WTC11 (cell line): ENCODE results near the gene DDB1. TPM values are rescaled to one million over a fixed set of nuclear protein-coding genes. Genes with fewer than 3 reads are reported as not detected.
A peak's percentile ranks its signal among the peaks of the same experiment; 100 is the strongest.

Source experiments
- ATAC-seq: fragments of 200-7000 bp; cut with Tn5 transposase; 2 replicates; pipeline ENCODE4 v1.10.0; 2021; ENCODE audit warnings: mild to moderate bottlenecking, moderate library complexity
- CTCF ChIA-PET: fragments of 300-600 bp; sonication (Branson Sonifier 250); formaldehyde crosslinking; loops from one replicate; lab custom pipeline; 2021; ENCODE audit warnings: antibody characterized with exemption; lab: Charles Lee
- POLR2A ChIA-PET: fragments of 350-600 bp; sonication (Branson Sonifier 250); formaldehyde crosslinking; loops from one replicate; lab custom pipeline; 2021; ENCODE audit warnings: antibody characterized with exemption; lab: Charles Lee
- DNase-seq: peaks from one replicate; pipeline ENCODE4 v3.0.0; 2021; ENCODE audit warnings: low spot score
- H3K27ac Mint-ChIP-seq: 2 replicates; pipeline ENCODE4 v1.8.0; 2021; ENCODE audit warnings: mixed read lengths
- H3K27me3 Mint-ChIP-seq: 2 replicates; pipeline ENCODE4 v1.8.0; 2021; ENCODE audit warnings: low read depth, mild to moderate bottlenecking, moderate library complexity, mixed read lengths
- H3K36me3 Mint-ChIP-seq: 2 replicates; pipeline ENCODE4 v1.8.0; 2021; ENCODE audit warnings: mixed read lengths
- H3K4me1 Mint-ChIP-seq: 2 replicates; pipeline ENCODE4 v1.8.0; 2022; ENCODE audit warnings: mixed read lengths
- H3K4me3 Mint-ChIP-seq: 2 replicates; pipeline ENCODE4 v1.8.0; 2021; ENCODE audit warnings: mild to moderate bottlenecking, moderate library complexity, mixed read lengths
- H3K9me3 Mint-ChIP-seq: 2 replicates; pipeline ENCODE4 v1.8.0; 2021; ENCODE audit warnings: mixed read lengths
- EMX1 ChIP-seq: fragments of 250-450 bp; sonication (Bioruptor Pico); IDR thresholded peaks from 2 replicates; pipeline ENCODE4 v1.8.0; 2021; ENCODE audit warnings: mild to moderate bottlenecking
- FOXK1 ChIP-seq: sonication (generic); formaldehyde crosslinking; IDR thresholded peaks from 2 replicates; pipeline ENCODE4 v1.8.0; 2022; ENCODE audit warnings: mild to moderate bottlenecking, moderate library complexity, missing genetic modification reagents
- GABPB1 ChIP-seq: sonication (generic); formaldehyde crosslinking; IDR thresholded peaks from 2 replicates; pipeline ENCODE4 v1.8.1; 2023; ENCODE audit warnings: mild to moderate bottlenecking, missing genetic modification reagents
- GRHL2 ChIP-seq: fragments of 250-450 bp; sonication (Bioruptor Pico); IDR thresholded peaks from 2 replicates; pipeline ENCODE4 v1.8.0; 2022; ENCODE audit warnings: mild to moderate bottlenecking, moderate library complexity; ENCODE audit not compliant: insufficient replicate concordance, severe bottlenecking
- JUN ChIP-seq: sonication (generic); formaldehyde crosslinking; IDR thresholded peaks from 2 replicates; pipeline ENCODE4 v1.8.0; 2023; ENCODE audit warnings: mild to moderate bottlenecking, missing genetic modification reagents
- KAT7 ChIP-seq: sonication (generic); formaldehyde crosslinking; IDR thresholded peaks from 2 replicates; pipeline ENCODE4 v1.8.1; 2023; ENCODE audit warnings: missing genetic modification reagents, mild to moderate bottlenecking, borderline replicate concordance
- NFATC4 ChIP-seq: fragments of 250-450 bp; sonication (Bioruptor Pico); IDR thresholded peaks from 2 replicates; pipeline ENCODE4 v1.9.0; 2021; ENCODE audit warnings: mild to moderate bottlenecking
- NR2C2 ChIP-seq: sonication (generic); formaldehyde crosslinking; IDR thresholded peaks from 2 replicates; pipeline ENCODE4 v1.8.0; 2022; ENCODE audit warnings: mild to moderate bottlenecking, missing genetic modification reagents
- SOX15 ChIP-seq: fragments of 250-450 bp; sonication (Bioruptor Pico); IDR thresholded peaks from 2 replicates; pipeline ENCODE4 v1.9.0; 2021; ENCODE audit warnings: mild to moderate bottlenecking
- TEAD1 ChIP-seq: sonication (generic); formaldehyde crosslinking; IDR thresholded peaks from 2 replicates; pipeline ENCODE4 v1.8.0; 2022; ENCODE audit warnings: mild to moderate bottlenecking, missing genetic modification reagents
- ZNF121 ChIP-seq: sonication (generic); formaldehyde crosslinking; IDR thresholded peaks from 2 replicates; pipeline ENCODE4 v1.8.0; 2023; ENCODE audit warnings: missing genetic modification reagents
- ZNF263 ChIP-seq: sonication (generic); formaldehyde crosslinking; IDR thresholded peaks from 2 replicates; pipeline ENCODE4 v1.8.1; 2022; ENCODE audit warnings: low read depth, mild to moderate bottlenecking, moderate library complexity, missing genetic modification reagents
- ZNF671 ChIP-seq: fragments of 250-450 bp; sonication (Bioruptor Pico); IDR thresholded peaks from 2 replicates; pipeline ENCODE4 v1.8.0; 2021; ENCODE audit warnings: mild to moderate bottlenecking
- total RNA-seq: library from RNA; stranded (reverse); gene quantifications from 3 replicates; pipeline ENCODE4 v1.2.3, GENCODE V29; 2021
- TF ChIP-seq, protein P1 (sequence below): fragments of 250-450 bp; sonication (Bioruptor Pico); IDR thresholded peaks from 2 replicates; pipeline ENCODE4 v1.9.0; 2021; ENCODE audit warnings: moderate library complexity, mild to moderate bottlenecking, inconsistent platforms, borderline replicate concordance
- TF ChIP-seq, protein P2 (sequence below): sonication (generic); formaldehyde crosslinking; IDR thresholded peaks from 2 replicates; pipeline ENCODE4 v1.8.1; 2023; ENCODE audit warnings: mild to moderate bottlenecking, moderate library complexity, missing genetic modification reagents
- TF ChIP-seq, protein P3 (sequence below): sonication (generic); formaldehyde crosslinking; IDR thresholded peaks from 2 replicates; pipeline ENCODE4 v1.8.0; 2022; ENCODE audit warnings: mild to moderate bottlenecking, missing genetic modification reagents
- TF ChIP-seq, protein P4 (sequence below): sonication (generic); formaldehyde crosslinking; IDR thresholded peaks from 2 replicates; pipeline ENCODE4 v1.8.1; 2022; ENCODE audit warnings: mild to moderate bottlenecking, moderate library complexity, missing genetic modification reagents
- TF ChIP-seq, protein P5 (sequence below): sonication (generic); formaldehyde crosslinking; conservative IDR thresholded peaks from 2 replicates; pipeline ENCODE4 v1.8.1; 2023; ENCODE audit warnings: mild to moderate bottlenecking, low read depth, missing genetic modification reagents, moderate library complexity
- TF ChIP-seq, protein P6 (sequence below): sonication (generic); formaldehyde crosslinking; IDR thresholded peaks from 2 replicates; pipeline ENCODE4 v1.8.1; 2023; ENCODE audit warnings: mild to moderate bottlenecking, missing genetic modification reagents
- TF ChIP-seq, protein P7 (sequence below): sonication (generic); formaldehyde crosslinking; IDR thresholded peaks from 2 replicates; pipeline ENCODE4 v1.8.1; 2022; ENCODE audit warnings: low read depth, missing genetic modification reagents, borderline replicate concordance
- TF ChIP-seq, protein P8 (sequence below): sonication (generic); formaldehyde crosslinking; IDR thresholded peaks from 2 replicates; pipeline ENCODE4 v1.8.0; 2022; ENCODE audit warnings: mild to moderate bottlenecking, missing genetic modification reagents

Gene DDB1
- total RNA-seq, 1 experiment from 2014 or later = 316 TPM

DNA sequence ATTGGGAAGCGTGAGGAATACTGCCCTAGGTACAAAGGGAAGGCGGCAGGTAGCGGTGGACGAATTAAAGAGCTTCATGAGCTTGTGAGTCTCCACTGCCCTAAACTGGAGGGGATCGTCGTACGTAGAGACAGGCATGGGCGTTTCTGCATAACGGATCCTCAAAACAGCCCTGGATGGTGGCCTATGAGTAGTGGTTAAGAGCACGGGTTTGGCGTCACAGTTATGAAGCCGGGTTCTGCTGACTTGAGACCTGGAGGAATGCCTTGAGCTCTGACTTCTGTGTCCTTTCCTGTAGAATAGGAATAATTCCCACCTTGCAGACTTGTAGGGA, 29.6 kb upstream of the DDB1 start:
- DNase-seq (no peak), ATAC-seq (peak; percentile 4)
- ChIA-PET CTCF (interaction anchor here (0.8 to 5.4 kb wide), 11 partner anchors 14 to 219 kb away, joined by 3 to 93 read pairs (median 4); partner anchors contain the start of genes DDB1, TKFC and TMEM216), POLR2A (interaction anchor here (0.6 to 2.7 kb wide), 11 partner anchors 11 to 265 kb away, joined by 3 to 29 read pairs (median 7); partner anchors contain the start of genes CPSF7, DDB1, SDHAF2 and TKFC)
- Mint-ChIP-seq H3K36me3 (peaks cover 35% of the 10 kb centered on the region), H3K27ac (peak overlapping the region; percentile 98), H3K27me3 (no peaks in the 10 kb centered on the region), H3K4me3 (peak overlapping the region; percentile 96), H3K9me3 (no peaks in the 10 kb centered on the region), H3K4me1 (peaks cover 22% of the 10 kb centered on the region)
- TF ChIP-seq SOX15 (CRISPR knock-in tag) (no peak), KAT7 (CRISPR knock-in tag) (no peak), NR2C2 (CRISPR knock-in tag) (no peak)
- TF ChIP-seq, protein P1, sequence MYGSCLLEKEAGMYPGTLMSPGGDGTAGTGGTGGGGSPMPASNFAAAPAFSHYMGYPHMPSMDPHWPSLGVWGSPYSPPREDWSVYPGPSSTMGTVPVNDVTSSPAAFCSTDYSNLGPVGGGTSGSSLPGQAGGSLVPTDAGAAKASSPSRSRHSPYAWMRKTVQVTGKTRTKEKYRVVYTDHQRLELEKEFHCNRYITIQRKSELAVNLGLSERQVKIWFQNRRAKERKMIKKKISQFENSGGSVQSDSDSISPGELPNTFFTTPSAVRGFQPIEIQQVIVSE = no peak
- TF ChIP-seq, protein P2, sequence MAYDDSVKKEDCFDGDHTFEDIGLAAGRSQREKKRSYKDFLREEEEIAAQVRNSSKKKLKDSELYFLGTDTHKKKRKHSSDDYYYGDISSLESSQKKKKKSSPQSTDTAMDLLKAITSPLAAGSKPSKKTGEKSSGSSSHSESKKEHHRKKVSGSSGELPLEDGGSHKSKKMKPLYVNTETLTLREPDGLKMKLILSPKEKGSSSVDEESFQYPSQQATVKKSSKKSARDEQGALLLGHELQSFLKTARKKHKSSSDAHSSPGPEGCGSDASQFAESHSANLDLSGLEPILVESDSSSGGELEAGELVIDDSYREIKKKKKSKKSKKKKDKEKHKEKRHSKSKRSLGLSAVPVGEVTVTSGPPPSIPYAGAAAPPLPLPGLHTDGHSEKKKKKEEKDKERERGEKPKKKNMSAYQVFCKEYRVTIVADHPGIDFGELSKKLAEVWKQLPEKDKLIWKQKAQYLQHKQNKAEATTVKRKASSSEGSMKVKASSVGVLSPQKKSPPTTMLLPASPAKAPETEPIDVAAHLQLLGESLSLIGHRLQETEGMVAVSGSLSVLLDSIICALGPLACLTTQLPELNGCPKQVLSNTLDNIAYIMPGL (CRISPR knock-in tag) = no peak

DNA sequence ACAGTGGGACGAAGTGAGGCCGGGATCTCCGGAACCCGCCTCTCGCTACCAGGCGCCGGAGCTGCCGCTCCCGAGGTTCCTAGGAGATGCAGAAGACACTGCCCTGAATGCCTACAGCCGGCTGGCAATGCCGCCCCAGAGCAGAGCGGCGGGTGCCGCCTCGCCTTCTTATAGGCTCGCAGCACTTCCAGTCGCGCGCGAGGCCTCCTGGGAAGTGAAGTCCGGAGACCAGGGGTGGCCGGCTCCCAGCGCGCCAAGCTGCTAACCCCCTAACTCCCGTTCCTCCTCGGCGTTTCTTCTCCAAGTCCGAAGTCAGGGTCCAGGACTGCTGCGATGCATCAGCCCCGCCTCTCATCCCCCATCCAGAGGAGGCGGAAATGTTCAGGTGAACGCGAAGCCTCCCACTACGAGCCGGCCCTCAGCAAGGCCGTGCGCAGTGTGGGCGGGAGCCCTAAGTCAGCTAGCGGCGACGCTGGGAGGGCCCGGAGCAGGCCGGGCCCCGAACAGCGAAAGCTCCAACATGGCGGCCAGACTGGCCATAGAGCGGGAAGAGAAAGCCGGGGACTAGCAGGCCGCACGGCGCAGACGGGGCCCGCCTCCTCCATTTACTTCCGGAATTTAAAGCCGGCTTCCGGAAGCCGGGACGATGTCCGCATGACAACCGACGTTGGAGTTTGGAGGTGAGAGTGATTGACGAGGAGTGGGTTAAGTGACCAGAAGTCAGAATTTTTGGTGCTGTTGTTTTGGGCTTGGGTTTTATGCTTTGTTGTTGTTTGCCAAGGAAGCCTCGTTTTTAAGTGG, 29.0 kb upstream of the DDB1 start, which contains the start of the genes CYB561A3 and TMEM138:
TSS of gene CYB561A3 (minus strand) at position 142 of the 801 bp plus-strand sequence. CDS start 5,169 bp downstream, outside the sequence.
TSS of gene TMEM138 (plus strand) at position 634 of the 801 bp plus-strand sequence. CDS start 2,017 bp downstream, outside the sequence.
- Mint-ChIP-seq H3K4me1 (peaks cover 22% of the 10 kb centered on the region), H3K36me3 (peaks cover 29% of the 10 kb centered on the region), H3K4me3 (peak within 1 kb of the TSS; percentile 96), H3K9me3 (no peaks in the 10 kb centered on the region), H3K27ac (peak within 1 kb of the TSS; percentile 98), H3K27me3 (no peaks in the 10 kb centered on the region)
- DNase-seq = peak; percentile 92
- CTCF ChIA-PET = interaction anchor here (0.8 to 5.4 kb wide), 12 partner anchors 14 to 219 kb away, joined by 3 to 93 read pairs (median 4); partner anchors contain the start of genes CPSF7, DDB1, SDHAF2 and TKFC
- peak; percentile 93 for ATAC-seq
- POLR2A ChIA-PET = interaction anchor here (0.7 to 2.7 kb wide), 13 partner anchors 9 to 266 kb away, joined by 3 to 29 read pairs (median 6); partner anchors contain the start of genes CPSF7, DDB1, SDHAF2 and TKFC
- TF ChIP-seq, protein P3, sequence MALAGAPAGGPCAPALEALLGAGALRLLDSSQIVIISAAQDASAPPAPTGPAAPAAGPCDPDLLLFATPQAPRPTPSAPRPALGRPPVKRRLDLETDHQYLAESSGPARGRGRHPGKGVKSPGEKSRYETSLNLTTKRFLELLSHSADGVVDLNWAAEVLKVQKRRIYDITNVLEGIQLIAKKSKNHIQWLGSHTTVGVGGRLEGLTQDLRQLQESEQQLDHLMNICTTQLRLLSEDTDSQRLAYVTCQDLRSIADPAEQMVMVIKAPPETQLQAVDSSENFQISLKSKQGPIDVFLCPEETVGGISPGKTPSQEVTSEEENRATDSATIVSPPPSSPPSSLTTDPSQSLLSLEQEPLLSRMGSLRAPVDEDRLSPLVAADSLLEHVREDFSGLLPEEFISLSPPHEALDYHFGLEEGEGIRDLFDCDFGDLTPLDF = 0 out of 2 replicates have a peak, but pooled peaks have one; percentile 48
- TF ChIP-seq FOXK1 (CRISPR knock-in tag) (peak; percentile 47), GRHL2 (no peak), EMX1 (CRISPR knock-in tag) (no peak), ZNF263 (CRISPR knock-in tag) (no peak), JUN (no peak), ZNF671 (CRISPR knock-in tag) (no peak), ZNF121 (CRISPR knock-in tag) (no peak), NFATC4 (no peak), TEAD1 (CRISPR knock-in tag) (peak; percentile 69), GABPB1 (CRISPR knock-in tag) (peak; percentile 11; the same call in 1 of the 2 replicates)
- TF ChIP-seq, protein P4, sequence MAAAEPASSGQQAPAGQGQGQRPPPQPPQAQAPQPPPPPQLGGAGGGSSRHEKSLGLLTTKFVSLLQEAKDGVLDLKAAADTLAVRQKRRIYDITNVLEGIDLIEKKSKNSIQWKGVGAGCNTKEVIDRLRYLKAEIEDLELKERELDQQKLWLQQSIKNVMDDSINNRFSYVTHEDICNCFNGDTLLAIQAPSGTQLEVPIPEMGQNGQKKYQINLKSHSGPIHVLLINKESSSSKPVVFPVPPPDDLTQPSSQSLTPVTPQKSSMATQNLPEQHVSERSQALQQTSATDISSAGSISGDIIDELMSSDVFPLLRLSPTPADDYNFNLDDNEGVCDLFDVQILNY (CRISPR knock-in tag) = peak; percentile 95
- TF ChIP-seq, protein P5, sequence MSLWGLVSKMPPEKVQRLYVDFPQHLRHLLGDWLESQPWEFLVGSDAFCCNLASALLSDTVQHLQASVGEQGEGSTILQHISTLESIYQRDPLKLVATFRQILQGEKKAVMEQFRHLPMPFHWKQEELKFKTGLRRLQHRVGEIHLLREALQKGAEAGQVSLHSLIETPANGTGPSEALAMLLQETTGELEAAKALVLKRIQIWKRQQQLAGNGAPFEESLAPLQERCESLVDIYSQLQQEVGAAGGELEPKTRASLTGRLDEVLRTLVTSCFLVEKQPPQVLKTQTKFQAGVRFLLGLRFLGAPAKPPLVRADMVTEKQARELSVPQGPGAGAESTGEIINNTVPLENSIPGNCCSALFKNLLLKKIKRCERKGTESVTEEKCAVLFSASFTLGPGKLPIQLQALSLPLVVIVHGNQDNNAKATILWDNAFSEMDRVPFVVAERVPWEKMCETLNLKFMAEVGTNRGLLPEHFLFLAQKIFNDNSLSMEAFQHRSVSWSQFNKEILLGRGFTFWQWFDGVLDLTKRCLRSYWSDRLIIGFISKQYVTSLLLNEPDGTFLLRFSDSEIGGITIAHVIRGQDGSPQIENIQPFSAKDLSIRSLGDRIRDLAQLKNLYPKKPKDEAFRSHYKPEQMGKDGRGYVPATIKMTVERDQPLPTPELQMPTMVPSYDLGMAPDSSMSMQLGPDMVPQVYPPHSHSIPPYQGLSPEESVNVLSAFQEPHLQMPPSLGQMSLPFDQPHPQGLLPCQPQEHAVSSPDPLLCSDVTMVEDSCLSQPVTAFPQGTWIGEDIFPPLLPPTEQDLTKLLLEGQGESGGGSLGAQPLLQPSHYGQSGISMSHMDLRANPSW (CRISPR knock-in tag) = no peak
- TF ChIP-seq, protein P6, sequence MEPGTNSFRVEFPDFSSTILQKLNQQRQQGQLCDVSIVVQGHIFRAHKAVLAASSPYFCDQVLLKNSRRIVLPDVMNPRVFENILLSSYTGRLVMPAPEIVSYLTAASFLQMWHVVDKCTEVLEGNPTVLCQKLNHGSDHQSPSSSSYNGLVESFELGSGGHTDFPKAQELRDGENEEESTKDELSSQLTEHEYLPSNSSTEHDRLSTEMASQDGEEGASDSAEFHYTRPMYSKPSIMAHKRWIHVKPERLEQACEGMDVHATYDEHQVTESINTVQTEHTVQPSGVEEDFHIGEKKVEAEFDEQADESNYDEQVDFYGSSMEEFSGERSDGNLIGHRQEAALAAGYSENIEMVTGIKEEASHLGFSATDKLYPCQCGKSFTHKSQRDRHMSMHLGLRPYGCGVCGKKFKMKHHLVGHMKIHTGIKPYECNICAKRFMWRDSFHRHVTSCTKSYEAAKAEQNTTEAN (CRISPR knock-in tag) = no peak
- TF ChIP-seq, protein P7, sequence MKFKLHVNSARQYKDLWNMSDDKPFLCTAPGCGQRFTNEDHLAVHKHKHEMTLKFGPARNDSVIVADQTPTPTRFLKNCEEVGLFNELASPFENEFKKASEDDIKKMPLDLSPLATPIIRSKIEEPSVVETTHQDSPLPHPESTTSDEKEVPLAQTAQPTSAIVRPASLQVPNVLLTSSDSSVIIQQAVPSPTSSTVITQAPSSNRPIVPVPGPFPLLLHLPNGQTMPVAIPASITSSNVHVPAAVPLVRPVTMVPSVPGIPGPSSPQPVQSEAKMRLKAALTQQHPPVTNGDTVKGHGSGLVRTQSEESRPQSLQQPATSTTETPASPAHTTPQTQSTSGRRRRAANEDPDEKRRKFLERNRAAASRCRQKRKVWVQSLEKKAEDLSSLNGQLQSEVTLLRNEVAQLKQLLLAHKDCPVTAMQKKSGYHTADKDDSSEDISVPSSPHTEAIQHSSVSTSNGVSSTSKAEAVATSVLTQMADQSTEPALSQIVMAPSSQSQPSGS = no peak
- TF ChIP-seq, protein P2 (CRISPR knock-in tag) = peak; percentile 38; the same call in 1 of the 2 replicates
- TF ChIP-seq, protein P8, sequence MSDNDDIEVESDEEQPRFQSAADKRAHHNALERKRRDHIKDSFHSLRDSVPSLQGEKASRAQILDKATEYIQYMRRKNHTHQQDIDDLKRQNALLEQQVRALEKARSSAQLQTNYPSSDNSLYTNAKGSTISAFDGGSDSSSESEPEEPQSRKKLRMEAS = peak; percentile 89
